K562 (cell line): ENCODE results near the gene VCAN. TPM values are rescaled to one million over a fixed set of nuclear protein-coding genes. Genes with fewer than 3 reads are reported as not detected.

Experiments
- ATAC-seq: fragments of 200-7000 bp; cut with Tn5 transposase; 3 replicates; pipeline ENCODE4 v1.9.1; 2020; ENCODE audit warnings: moderate library complexity
- BruUV-seq: library from RNA; stranded (reverse); fragments of 400-500 nt; replicated peaks from 2 replicates; lab custom pipeline; 2021; lab: Mats Ljungman, UMichigan
- CTCF ChIA-PET: fragments of 300-600 bp; formaldehyde crosslinking; extraction: SDS; loops from one replicate; lab custom pipeline; 2021; ENCODE audit warnings: low intra/inter-chr PET ratio; lab: Yijun Ruan, JAX
- POLR2A ChIA-PET: fragments of 300-600, 350-650 bp; sonication (Branson Sonifier 250); formaldehyde crosslinking; extraction: SDS; loops from one replicate; lab custom pipeline; 2021; ENCODE audit warnings: antibody characterized with exemption, inconsistent platforms; lab: Yijun Ruan, JAX
- DNase-seq, 4 experiments: peaks; one replicate each; pipeline versions ENCODE4 v3.0.0 to v3.0.0-alpha.2; 2011 to 2018; ENCODE audit warnings: low spot score in 3 of 4, mixed read lengths in 3 of 4; ENCODE audit errors: extremely low read depth in 1 of 4
- FAIRE-seq: peaks from 2 replicates; lab custom pipeline; 2011; peaks lifted over from hg19 to GRCh38; lab: Jason Lieb, UNC
- H2AFZ ChIP-seq: 2 replicates; pipeline ENCODE4 v1.6.0; 2011; ENCODE audit warnings: low read depth, low read length, control low read depth, inconsistent platforms
- H3K27ac ChIP-seq: fragments of 200-600 bp; 3 replicates; pipeline ENCODE4 v1.8.0; 2011; ENCODE audit warnings: low read depth, mild to moderate bottlenecking, control low read depth, inconsistent platforms, low read length, moderate library complexity, mixed read lengths; ENCODE audit errors: extremely low read depth
- H3K27me3 ChIP-seq, 2 experiments: fragments of 300-600 bp in 1 of 2; 2 replicates in 1 of 2; 3 replicates in 1 of 2; pipeline versions ENCODE4 v1.6.0 to v1.8.0; 2011; ENCODE audit warnings: inconsistent platforms in 2 of 2, low read length in 2 of 2, mild to moderate bottlenecking in 1 of 2, mixed read lengths in 1 of 2, moderate library complexity in 1 of 2; ENCODE audit not compliant: control insufficient read depth in 2 of 2, insufficient read depth in 2 of 2
- H3K36me3 ChIP-seq: fragments of 300-600 bp; 3 replicates; pipeline ENCODE4 v1.8.0; 2011; ENCODE audit warnings: mild to moderate bottlenecking, low read length, inconsistent platforms; ENCODE audit not compliant: control insufficient read depth, insufficient read depth
- H3K4me1 ChIP-seq, 2 experiments: fragments of 200-600 bp in 1 of 2; replicated peaks in 1 of 2; 2 replicates in 1 of 2; 3 replicates in 1 of 2; pipeline versions ENCODE4 v1.5.1 to v1.8.0; 2011; ENCODE audit warnings: inconsistent platforms in 2 of 2, low read length in 2 of 2, mild to moderate bottlenecking in 1 of 2, mixed read lengths in 1 of 2, moderate library complexity in 1 of 2; ENCODE audit not compliant: control insufficient read depth in 2 of 2, insufficient read depth in 2 of 2
- H3K4me2 ChIP-seq: 2 replicates; pipeline ENCODE4 v1.6.1; 2011; ENCODE audit warnings: low read length, control low read depth, inconsistent platforms, mixed read lengths; ENCODE audit not compliant: insufficient read depth
- H3K4me3 ChIP-seq: fragments of 200-600 bp; sonication (generic), shearing (Covaris generic); 2 replicates; pipeline ENCODE4 v1.5.1; 2016; ENCODE audit warnings: control low read depth, inconsistent platforms
- H3K79me2 ChIP-seq: fragments of 200-600 bp; 3 replicates; pipeline ENCODE4 v1.8.0; 2011; ENCODE audit warnings: low read length, inconsistent platforms; ENCODE audit not compliant: control insufficient read depth, insufficient read depth
- H3K9ac ChIP-seq, 2 experiments: 2 replicates each; pipeline versions ENCODE4 v1.6.0 to v1.6.1; 2011; ENCODE audit warnings: low read depth in 2 of 2, low read length in 2 of 2, control low read depth in 1 of 2, inconsistent platforms in 1 of 2, mild to moderate bottlenecking in 1 of 2, mixed read lengths in 1 of 2; ENCODE audit not compliant: insufficient read depth in 1 of 2
- H3K9me1 ChIP-seq: one replicate; pipeline ENCODE4 v1.6.0; 2011; ENCODE audit warnings: inconsistent platforms, mild to moderate bottlenecking, low read length, moderate library complexity; ENCODE audit not compliant: control insufficient read depth, insufficient read depth
- H3K9me3 ChIP-seq: replicated peaks from 2 replicates; pipeline ENCODE4 v1.5.1; 2011; ENCODE audit warnings: low read depth, low read length, inconsistent platforms; ENCODE audit not compliant: control insufficient read depth, insufficient read depth
- H4K20me1 ChIP-seq: replicated peaks from 2 replicates; pipeline ENCODE4 v1.6.1; 2011; ENCODE audit warnings: low read length, inconsistent platforms, mixed read lengths; ENCODE audit not compliant: control insufficient read depth, insufficient read depth
- ARID4B ChIP-seq: sonication (generic); formaldehyde crosslinking; IDR thresholded peaks from 2 replicates; pipeline ENCODE4 v1.8.0; 2022; ENCODE audit warnings: mild to moderate bottlenecking, missing genetic modification reagents
- BRD9 ChIP-seq: fragments of 450-650 bp; IDR thresholded peaks from 2 replicates; pipeline ENCODE4 v1.6.1; 2018; ENCODE audit warnings: low read depth; ENCODE audit not compliant: partially characterized antibody
- CBX2 ChIP-seq: fragments of 200-600 bp; sonication (generic); IDR thresholded peaks from one replicate; pipeline ENCODE4 v1.6.1; 2012; ENCODE audit warnings: mild to moderate bottlenecking, low read length, inconsistent platforms; ENCODE audit not compliant: insufficient read depth, poor library complexity, severe bottlenecking
- DIDO1 ChIP-seq: fragments of 450-650 bp; IDR thresholded peaks from 2 replicates; pipeline ENCODE4 v1.6.1; 2016; ENCODE audit warnings: low read depth, missing biosample characterization, missing genetic modification characterization
- FOXA3 ChIP-seq, 2 experiments: fragments of 450-650 bp in 1 of 2; sonication (generic) in 1 of 2; formaldehyde crosslinking; IDR thresholded peaks in 1 of 2; conservative IDR thresholded peaks in 1 of 2; 2 replicates each; pipeline versions ENCODE4 v1.4.0 to v1.8.0; 2020 to 2022; ENCODE audit warnings: mild to moderate bottlenecking in 2 of 2, missing genetic modification reagents in 1 of 2
- FOXP4 ChIP-seq: sonication (generic); formaldehyde crosslinking; IDR thresholded peaks from 2 replicates; pipeline ENCODE4 v1.8.0; 2022; ENCODE audit warnings: mild to moderate bottlenecking, missing genetic modification reagents, borderline replicate concordance
- MLLT1 ChIP-seq, 2 experiments: fragments of 450-650 bp; IDR thresholded peaks; 2 replicates each; pipeline ENCODE4 v1.6.1; 2016
- NFATC3 ChIP-seq: fragments of 450-650 bp; IDR thresholded peaks from 2 replicates; pipeline ENCODE4 v1.6.1; 2017; ENCODE audit warnings: mild to moderate bottlenecking
- NRF1 ChIP-seq, 2 experiments: fragments of 450-650 bp; IDR thresholded peaks in 1 of 2; conservative IDR thresholded peaks in 1 of 2; 2 replicates each; pipeline ENCODE4 v1.6.1; 2014; ENCODE audit warnings: mild to moderate bottlenecking in 2 of 2
- RCOR1 ChIP-seq, 2 experiments: IDR thresholded peaks; 2 replicates each; pipeline ENCODE4 v1.6.1; 2012; ENCODE audit warnings: low read depth in 2 of 2, low read length in 2 of 2, borderline replicate concordance in 1 of 2, improper control_type of control experiment in 1 of 2
- XRCC4 ChIP-seq: IDR thresholded peaks from one replicate; pipeline ENCODE4 v1.6.1; 2011; ENCODE audit not compliant: insufficient read depth, insufficient read length; ENCODE audit errors: extremely low read depth
- WGBS: fragments of 100-300 bp; shearing (Covaris generic); methylation state at CpG from one replicate; pipeline ENCODE4 v1.1.6; 2016; ENCODE audit warnings: low coverage, mixed read lengths; ENCODE audit not compliant: insufficient coverage; ENCODE audit errors: missing lambda C conversion rate; 5-methylcytosine and 5-hydroxymethylcytosine counted together
- in situ Hi-C: fragments of 300-500 bp; cut with MboI; formaldehyde crosslinking; loops from 4 replicates; pipeline ENCODE4 v1.15.0; 2018; ENCODE audit warnings: inconsistent platforms, mixed read lengths
- intact Hi-C: fragments of 100-400 bp; cut with micrococcal nuclease; formaldehyde crosslinking; loops from 2 replicates; pipeline ENCODE4 v1.14.2; 2022
- polyA plus RNA-seq, 8 experiments: library from polyadenylated mRNA; depleted of rRNA in 4 of 8; stranded (reverse) in 5 of 8; unstranded in 3 of 8; fragments of >200 nt; fragmentation: Nextera tagmentation in 2 of 8; fragmentation: Illumina TruSeq in 1 of 8; extraction: Ambion mirVana in 2 of 8; extraction: Trizol in 1 of 8; gene quantifications; 2 replicates each; pipeline versions ENCODE4 v1.2.1 to v1.2.3, GENCODE V29; 2011 to 2014; ENCODE audit warnings: inconsistent platforms in 1 of 8, missing spikeins in 1 of 8
- total RNA-seq, 7 experiments: library from RNA; depleted of rRNA in 6 of 7; stranded (reverse); fragments of >200 nt in 6 of 7; fragmentation: Illumina TruSeq in 2 of 7; extraction: Trizol in 2 of 7; gene quantifications; 2 replicates each; pipeline versions ENCODE4 v1.2.1 to v1.2.3, GENCODE V29; 2011 to 2021; ENCODE audit warnings: low replicate concordance in 1 of 7
- TF ChIP-seq, protein P1 (sequence below): fragments of 250-450 bp; sonication (Bioruptor Pico); IDR thresholded peaks from 2 replicates; pipeline ENCODE4 v1.5.1; 2021; ENCODE audit warnings: mild to moderate bottlenecking

Gene VCAN
- total and polyA plus RNA-seq, 9 of the 15 experiments (the other 6 are each of a cell fraction or from before 2014, with no cell fraction given), result 0.01 to 0.33 (median 0.05) TPM

DNA sequence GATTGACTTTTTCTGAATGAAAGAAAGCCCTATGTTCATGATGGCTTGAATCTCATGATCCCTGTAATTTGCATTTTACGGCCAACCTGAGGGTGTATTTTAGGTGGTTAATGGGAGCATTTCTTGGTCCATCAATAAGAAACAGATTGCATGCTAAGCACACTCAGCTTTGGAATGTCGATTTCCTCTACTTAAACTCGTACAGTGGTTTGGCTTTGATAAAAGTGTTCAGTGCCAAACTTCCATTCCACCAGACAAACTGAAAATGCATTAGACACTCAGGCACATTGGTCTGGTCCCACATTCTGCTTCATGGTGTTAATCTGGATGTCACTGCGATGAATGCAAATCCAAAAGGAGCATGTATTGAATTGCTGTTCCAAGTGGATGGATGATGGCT lies 77.0 kb downstream of the VCAN start:
- Histone ChIP-seq H2AFZ (no peak overlapping the region), H3K9me3 (no peaks in the 10 kb centered on the region), H3K36me3 (no peaks in the 10 kb centered on the region), H3K79me2 (no peaks in the 10 kb centered on the region), H3K27ac (no peak overlapping the region), H3K4me1 (no peaks in the 10 kb centered on the region), H4K20me1 (no peaks in the 10 kb centered on the region), H3K4me3 (no peak overlapping the region), H3K4me2 (no peak overlapping the region), H3K27me3 (no peaks in the 10 kb centered on the region), H3K9me1 (no peaks in the 10 kb centered on the region), H3K9ac (no peak overlapping the region)
- ChIA-PET POLR2A (interaction anchor here (0.7 to 1.0 kb wide), 2 partner anchors 19 to 471 kb away, joined by 3 to 5 read pairs; partner anchors contain the start of gene XRCC4), CTCF (no interaction called here)
- DNase-seq (no peak), ATAC-seq (no peak), FAIRE-seq (no peak)
- in situ Hi-C loops, result no loop called here
- intact Hi-C loops, result no loop called here
- WGBS, result 5% methylated on average over 4 of the region's 4 CpGs
- no TSS peak for BruUV-seq
- TF ChIP-seq, protein P1, sequence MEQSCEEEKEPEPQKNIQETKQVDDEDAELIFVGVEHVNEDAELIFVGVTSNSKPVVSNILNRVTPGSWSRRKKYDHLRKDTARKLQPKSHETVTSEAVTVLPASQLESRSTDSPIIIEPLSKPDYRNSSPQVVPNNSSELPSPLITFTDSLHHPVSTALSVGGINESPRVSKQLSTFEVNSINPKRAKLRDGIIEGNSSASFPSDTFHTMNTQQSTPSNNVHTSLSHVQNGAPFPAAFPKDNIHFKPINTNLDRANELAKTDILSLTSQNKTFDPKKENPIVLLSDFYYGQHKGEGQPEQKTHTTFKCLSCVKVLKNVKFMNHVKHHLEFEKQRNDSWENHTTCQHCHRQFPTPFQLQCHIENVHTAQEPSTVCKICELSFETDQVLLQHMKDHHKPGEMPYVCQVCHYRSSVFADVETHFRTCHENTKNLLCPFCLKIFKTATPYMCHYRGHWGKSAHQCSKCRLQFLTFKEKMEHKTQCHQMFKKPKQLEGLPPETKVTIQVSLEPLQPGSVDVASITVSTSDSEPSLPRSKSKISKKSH (CRISPR knock-in tag), result no peak
- no peak for TF ChIP-seq RCOR1 (IDR thresholded peaks at IDR 0.05; ENCODE audit: borderline replicate concordance in 1 of 2, low read depth in 2 of 2, low read length in 2 of 2)
- TF ChIP-seq FOXP4, result no peak
- no peak for TF ChIP-seq MLLT1 (IDR thresholded peaks at IDR 0.05)
- TF ChIP-seq CBX2, result no peak
- TF ChIP-seq BRD9, result no peak
- no peak for TF ChIP-seq NRF1 (conservative IDR thresholded peaks at IDR 0.05 in 1 of 2, IDR thresholded peaks at IDR 0.05 in 1 of 2)
- no peak for TF ChIP-seq ARID4B (CRISPR knock-in tag)
- no peak for TF ChIP-seq NFATC3
- no peak for TF ChIP-seq XRCC4
- TF ChIP-seq DIDO1 (tag), result no peak
- TF ChIP-seq FOXA3 (CRISPR knock-in tag; conservative IDR thresholded peaks at IDR 0.05 in 1 of 2, IDR thresholded peaks at IDR 0.05 in 1 of 2), result no peak
